Gastroesophageal sphincter (tissue), 4 donors: ENCODE results near the gene KCND2. TPM values are rescaled to one million over a fixed set of nuclear protein-coding genes. Genes with fewer than 3 reads are reported as not detected.

Experiments
- ATAC-seq: fragments of 150-250 bp; one replicate; pipeline ENCODE4 v1.9.1; 2016; ENCODE audit warnings: mild to moderate bottlenecking, moderate library complexity
- H3K27ac ChIP-seq, 4 donors: fragments of 200-600 bp; sonication (generic) in 3 of 4; 1 replicate in 3 of 4; 2 replicates in 1 of 4; pipeline ENCODE4 v1.5.1; 2016 to 2019
- H3K27me3 ChIP-seq: fragments of 200-600 bp; sonication (generic); one replicate; pipeline ENCODE4 v1.5.1; 2019
- H3K36me3 ChIP-seq, 2 donors: fragments of 200-600 bp; sonication (generic); one replicate each; pipeline ENCODE4 v1.5.1; 2019; ENCODE audit warnings: control low read depth in 1 of 2
- H3K4me1 ChIP-seq, 3 donors: fragments of 200-600 bp; sonication (generic); 1 replicate in 2 of 3; 2 replicates in 1 of 3; pipeline ENCODE4 v1.5.1; 2016 to 2019; ENCODE audit warnings: control low read depth in 2 of 3
- H3K4me3 ChIP-seq, 2 donors: fragments of 200-600 bp; sonication (generic); one replicate each; pipeline ENCODE4 v1.5.1; 2019; ENCODE audit warnings: mild to moderate bottlenecking in 1 of 2, moderate library complexity in 1 of 2
- H3K9me3 ChIP-seq, 3 donors: fragments of 200-600 bp; sonication (generic); one replicate each; pipeline ENCODE4 v1.5.1; 2017 to 2019; ENCODE audit warnings: control low read depth in 2 of 3
- EP300 ChIP-seq: sonication (generic); formaldehyde crosslinking; IDR thresholded peaks from one replicate; pipeline ENCODE4 v1.6.1; 2017; ENCODE audit warnings: antibody characterized with exemption, mild to moderate bottlenecking
- POLR2A ChIP-seq, 2 donors: fragments of 450-650 bp; IDR thresholded peaks; one replicate each; pipeline ENCODE4 v1.6.1; 2017; ENCODE audit warnings: antibody characterized with exemption in 2 of 2, mild to moderate bottlenecking in 2 of 2, moderate library complexity in 1 of 2
- POLR2AphosphoS5 ChIP-seq: sonication (generic); formaldehyde crosslinking; IDR thresholded peaks from one replicate; pipeline ENCODE4 v1.6.1; 2017; ENCODE audit warnings: antibody characterized with exemption
- WGBS, 2 donors: methylation state at CpG; one replicate each; pipeline ENCODE4 v1.1.5; 2018; ENCODE audit warnings: low coverage in 1 of 2; 5-methylcytosine and 5-hydroxymethylcytosine counted together
- total RNA-seq, 4 donors: library from RNA; depleted of rRNA; stranded (reverse); fragments of >200 nt; gene quantifications; one replicate each; pipeline ENCODE4 v1.1.0, GENCODE V29; 2016
- TF ChIP-seq, protein P1 (sequence below), 4 experiments: fragments of 200-600 bp in 2 of 4; fragments of 450-650 bp in 2 of 4; sonication (generic) in 1 of 4; IDR thresholded peaks; one replicate each; pipeline ENCODE4 v1.5.1; 2017 to 2019; ENCODE audit warnings: antibody characterized with exemption in 4 of 4, mild to moderate bottlenecking in 2 of 4, moderate library complexity in 2 of 4

The KCND2 gene
- total RNA-seq, 4 donors from 2014 or later: 0.40 to 0.93 (median 0.66) TPM

DNA sequence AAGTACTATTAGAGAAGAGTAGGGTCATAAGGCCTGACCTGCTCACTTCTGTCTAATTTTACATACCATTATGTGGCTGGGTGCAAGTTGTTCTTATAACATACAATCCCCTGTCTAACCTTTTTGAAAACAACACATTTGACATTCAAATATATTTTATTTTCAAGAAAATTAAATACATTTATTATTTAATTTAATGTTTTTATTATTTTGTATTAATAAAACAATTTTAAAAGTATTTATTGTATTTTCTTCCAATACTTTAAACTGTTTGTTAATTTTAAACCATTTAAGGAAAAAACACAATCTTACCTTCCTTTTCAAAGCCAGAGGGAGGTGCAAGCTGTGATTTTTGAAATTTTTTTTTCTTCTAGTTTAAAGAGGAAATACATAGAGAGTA lies 232.8 kb downstream of the KCND2 start:
- TF ChIP-seq EP300 (no peak), POLR2AphosphoS5 (no peak), POLR2A (IDR thresholded peaks at IDR 0.05) (no peak)
- TF ChIP-seq, protein P1, sequence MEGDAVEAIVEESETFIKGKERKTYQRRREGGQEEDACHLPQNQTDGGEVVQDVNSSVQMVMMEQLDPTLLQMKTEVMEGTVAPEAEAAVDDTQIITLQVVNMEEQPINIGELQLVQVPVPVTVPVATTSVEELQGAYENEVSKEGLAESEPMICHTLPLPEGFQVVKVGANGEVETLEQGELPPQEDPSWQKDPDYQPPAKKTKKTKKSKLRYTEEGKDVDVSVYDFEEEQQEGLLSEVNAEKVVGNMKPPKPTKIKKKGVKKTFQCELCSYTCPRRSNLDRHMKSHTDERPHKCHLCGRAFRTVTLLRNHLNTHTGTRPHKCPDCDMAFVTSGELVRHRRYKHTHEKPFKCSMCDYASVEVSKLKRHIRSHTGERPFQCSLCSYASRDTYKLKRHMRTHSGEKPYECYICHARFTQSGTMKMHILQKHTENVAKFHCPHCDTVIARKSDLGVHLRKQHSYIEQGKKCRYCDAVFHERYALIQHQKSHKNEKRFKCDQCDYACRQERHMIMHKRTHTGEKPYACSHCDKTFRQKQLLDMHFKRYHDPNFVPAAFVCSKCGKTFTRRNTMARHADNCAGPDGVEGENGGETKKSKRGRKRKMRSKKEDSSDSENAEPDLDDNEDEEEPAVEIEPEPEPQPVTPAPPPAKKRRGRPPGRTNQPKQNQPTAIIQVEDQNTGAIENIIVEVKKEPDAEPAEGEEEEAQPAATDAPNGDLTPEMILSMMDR (IDR thresholded peaks at IDR 0.05): no peak
- Histone ChIP-seq H3K9me3 (no peaks in the 10 kb centered on the region), H3K36me3 (no peaks in the 10 kb centered on the region), H3K27ac (no peak overlapping the region), H3K27me3 (no peaks in the 10 kb centered on the region), H3K4me3 (no peak overlapping the region), H3K4me1 (no peaks in the 10 kb centered on the region)
- ATAC-seq: no peak

DNA sequence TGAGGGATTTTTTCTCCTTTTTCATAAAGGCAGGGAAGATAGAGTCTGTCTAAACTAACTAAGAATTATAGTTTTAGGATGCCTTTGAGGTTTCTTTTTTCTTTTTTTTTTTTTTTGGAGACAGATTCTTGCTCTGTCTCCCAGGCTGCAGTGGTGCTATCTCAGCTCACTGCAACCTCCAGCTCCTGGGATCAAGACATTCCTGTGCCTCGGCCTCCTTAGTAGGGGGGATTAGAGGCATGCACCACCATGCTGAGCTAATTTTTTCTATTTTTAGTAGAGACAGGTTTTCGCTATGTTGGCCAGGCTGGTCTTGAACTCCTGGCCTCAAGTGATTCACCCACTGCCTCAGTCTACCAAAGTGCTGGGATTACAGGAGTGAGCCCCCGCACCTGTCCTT lies 239.7 kb downstream of the KCND2 start:
- H3K9me3 ChIP-seq: no peaks in the 10 kb centered on the region
- H3K27me3 ChIP-seq: no peaks in the 10 kb centered on the region
- no peaks in the 10 kb centered on the region for H3K36me3 ChIP-seq
- H3K27ac ChIP-seq: no peak overlapping the region
- no peak overlapping the region for H3K4me3 ChIP-seq
- TF ChIP-seq, protein P1 (IDR thresholded peaks at IDR 0.05): no peak
- TF ChIP-seq POLR2A (IDR thresholded peaks at IDR 0.05): no peak
- 60 to 85% methylated on average over 1 to 3 of the region's 3 CpGs for WGBS, 2 donors
- no peak for ATAC-seq
- H3K4me1 ChIP-seq: no peaks in the 10 kb centered on the region

DNA sequence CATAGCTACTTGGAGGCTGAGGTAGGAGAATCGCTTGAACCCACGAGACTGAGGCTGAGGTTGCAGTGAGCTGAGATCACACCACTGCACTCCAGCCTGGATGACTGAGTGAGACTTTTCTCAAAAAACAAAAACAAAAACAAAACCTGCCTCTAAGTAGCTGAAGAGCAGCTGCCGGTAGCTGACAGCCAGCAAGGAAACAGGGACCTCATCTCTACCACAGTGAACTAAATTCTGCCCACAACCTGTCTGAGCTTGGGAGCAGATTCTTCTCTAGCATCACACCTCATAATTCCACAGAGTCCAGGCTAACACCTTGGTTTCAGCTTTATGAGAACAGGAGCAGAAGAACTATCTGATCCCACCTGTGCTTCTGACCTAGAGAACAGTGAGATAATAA lies 246.2 kb downstream of the KCND2 start:
- H3K9me3 ChIP-seq: no peaks in the 10 kb centered on the region
- no peaks in the 10 kb centered on the region for H3K36me3 ChIP-seq
- H3K27ac ChIP-seq: no peak overlapping the region
- H3K4me3 ChIP-seq: no peak overlapping the region
- H3K27me3 ChIP-seq: no peaks in the 10 kb centered on the region
- H3K4me1 ChIP-seq: no peaks in the 10 kb centered on the region
- ATAC-seq: no peak
- 93 to 100% methylated on average over 2 to 3 of the region's 3 CpGs for WGBS, 2 donors
- no peak for TF ChIP-seq POLR2A (IDR thresholded peaks at IDR 0.05)
- no peak for TF ChIP-seq EP300
- TF ChIP-seq, protein P1 (IDR thresholded peaks at IDR 0.05): no peak
- TF ChIP-seq POLR2AphosphoS5: no peak

DNA sequence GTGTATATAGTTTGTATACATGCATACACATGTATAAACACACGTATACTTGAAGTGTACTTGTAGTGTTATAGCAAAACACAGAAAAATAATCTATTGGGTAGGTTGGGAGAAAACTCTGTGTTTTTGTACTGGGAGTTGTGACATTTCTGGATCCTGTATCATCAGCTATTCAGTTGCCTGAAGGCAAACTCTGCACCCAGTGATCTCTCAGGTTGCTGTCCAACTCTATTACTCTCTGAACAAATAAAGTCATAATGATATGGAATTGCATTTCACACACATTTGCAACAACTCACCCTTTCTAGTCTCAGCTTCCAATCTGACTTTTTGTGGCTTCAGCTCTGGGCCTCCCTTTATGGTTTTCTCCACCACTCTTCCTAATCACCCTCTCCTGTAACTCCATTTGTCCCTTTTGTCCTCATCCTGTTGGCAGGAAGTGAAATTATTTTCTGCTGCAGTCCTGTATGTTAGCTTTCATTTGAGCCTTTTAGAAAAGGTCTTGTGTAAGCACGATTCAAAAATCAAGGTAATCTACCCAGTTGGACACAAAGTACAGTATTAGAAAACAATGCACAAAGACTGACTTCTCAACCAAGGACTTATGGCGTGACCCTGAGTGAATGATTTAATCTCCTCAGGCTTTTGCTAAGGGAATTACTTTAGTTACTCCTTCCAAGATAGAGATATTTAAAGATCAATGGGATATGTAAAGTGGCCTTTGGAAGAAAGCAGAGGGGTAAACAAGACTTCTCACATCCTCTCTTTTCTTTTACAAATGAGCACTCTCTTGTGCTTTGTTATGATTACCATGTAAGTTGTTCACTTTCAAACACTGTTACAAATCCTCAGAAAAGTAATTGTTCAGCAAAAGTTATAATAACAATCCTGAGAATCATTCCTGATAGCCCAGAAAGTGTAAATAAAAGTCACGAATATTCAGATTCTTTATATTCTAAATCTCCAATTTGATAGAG lies 249.1 kb downstream of the KCND2 start:
- TF ChIP-seq, protein P1 (IDR thresholded peaks at IDR 0.05): no peak
- TF ChIP-seq POLR2A (IDR thresholded peaks at IDR 0.05) (no peak), POLR2AphosphoS5 (no peak), EP300 (no peak)
- H3K4me3 ChIP-seq: no peak overlapping the region
- ATAC-seq: no peak
- no peaks in the 10 kb centered on the region for H3K4me1 ChIP-seq
- no peak overlapping the region for H3K27ac ChIP-seq
- H3K36me3 ChIP-seq: no peaks in the 10 kb centered on the region
- 50 to 60% methylated on average over 4 of the region's 4 CpGs for WGBS, 2 donors
- no peaks in the 10 kb centered on the region for H3K9me3 ChIP-seq
- H3K27me3 ChIP-seq: no peaks in the 10 kb centered on the region

DNA sequence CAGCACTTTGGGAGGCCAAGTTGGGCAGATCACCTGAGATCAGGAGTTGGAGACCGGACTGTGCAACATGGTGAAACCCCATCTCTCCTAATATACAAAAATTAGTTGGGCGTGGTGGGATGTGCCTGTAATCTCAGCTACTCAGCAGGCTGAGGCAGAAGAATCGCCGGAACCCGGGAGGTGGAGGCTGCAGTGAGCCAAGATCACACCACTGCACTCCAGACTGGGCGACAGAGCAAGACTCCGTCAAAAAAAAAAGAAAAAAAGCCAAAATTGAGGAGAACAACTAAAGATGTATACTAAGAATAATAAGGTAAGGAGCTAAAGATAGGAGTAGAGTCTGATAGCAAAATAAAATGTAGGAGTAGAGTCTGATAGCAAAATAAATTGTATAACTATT lies 251.0 kb downstream of the KCND2 start:
- TF ChIP-seq, protein P1 (IDR thresholded peaks at IDR 0.05): no peak
- TF ChIP-seq POLR2AphosphoS5 (no peak), POLR2A (IDR thresholded peaks at IDR 0.05) (no peak), EP300 (no peak)
- H3K4me3 ChIP-seq: no peak overlapping the region
- no peak for ATAC-seq
- H3K36me3 ChIP-seq: no peaks in the 10 kb centered on the region
- H3K4me1 ChIP-seq: no peaks in the 10 kb centered on the region
- H3K9me3 ChIP-seq: no peaks in the 10 kb centered on the region
- WGBS, 2 donors: 93 to 100% methylated on average over 4 to 7 of the region's 7 CpGs
- no peak overlapping the region for H3K27ac ChIP-seq
- H3K27me3 ChIP-seq: no peaks in the 10 kb centered on the region
